ENCODE data around the gene PLEKHH3.
"Not testable (repeated sequence)": the region's sequence is repeated elsewhere in the genome, so short reads cannot be mapped to it uniquely, and the experiment has no call there.

Gene PLEKHH3

GRCh38 chr17:42673885-42674754, 2.7 kb downstream of the PLEKHH3 start:
- DNase-seq = peak in 1 of 58 donors; percentile 28

DNA sequence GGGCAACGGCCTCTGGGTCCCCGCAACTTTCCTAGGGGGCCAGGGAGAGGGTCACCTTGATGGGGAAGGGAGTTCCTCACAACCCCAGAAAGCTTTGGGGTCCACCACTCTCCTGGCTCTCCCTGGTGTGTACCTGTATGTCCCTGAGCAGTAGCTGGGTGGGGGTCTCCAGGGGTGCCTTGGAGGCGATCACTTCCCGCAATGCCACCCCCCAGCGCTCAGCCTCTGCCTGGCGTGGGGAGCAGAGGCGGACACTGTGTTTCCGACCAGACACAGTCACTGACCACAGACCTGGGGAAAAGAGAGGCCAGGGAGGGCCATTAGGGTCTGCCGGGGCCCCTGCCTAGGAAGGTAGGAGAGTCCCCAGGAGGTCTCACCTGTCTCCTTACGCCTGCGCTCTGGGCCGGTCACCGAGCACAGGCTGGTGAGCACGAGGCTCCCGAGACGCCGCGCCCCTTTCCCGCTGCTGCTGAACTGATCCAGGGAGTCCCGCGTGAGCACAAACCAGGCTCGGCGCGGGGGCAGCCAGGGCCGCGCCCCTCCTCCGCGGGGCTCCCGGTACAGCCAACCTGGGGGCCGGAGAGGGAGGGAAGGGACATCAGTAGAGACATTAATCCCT, 3.4 kb downstream of the PLEKHH3 start:
- DNase-seq = no peak

GRCh38 chr17:42672038-42672437, 4.8 kb downstream of the PLEKHH3 start:
- no peak for DNase-seq

DNA sequence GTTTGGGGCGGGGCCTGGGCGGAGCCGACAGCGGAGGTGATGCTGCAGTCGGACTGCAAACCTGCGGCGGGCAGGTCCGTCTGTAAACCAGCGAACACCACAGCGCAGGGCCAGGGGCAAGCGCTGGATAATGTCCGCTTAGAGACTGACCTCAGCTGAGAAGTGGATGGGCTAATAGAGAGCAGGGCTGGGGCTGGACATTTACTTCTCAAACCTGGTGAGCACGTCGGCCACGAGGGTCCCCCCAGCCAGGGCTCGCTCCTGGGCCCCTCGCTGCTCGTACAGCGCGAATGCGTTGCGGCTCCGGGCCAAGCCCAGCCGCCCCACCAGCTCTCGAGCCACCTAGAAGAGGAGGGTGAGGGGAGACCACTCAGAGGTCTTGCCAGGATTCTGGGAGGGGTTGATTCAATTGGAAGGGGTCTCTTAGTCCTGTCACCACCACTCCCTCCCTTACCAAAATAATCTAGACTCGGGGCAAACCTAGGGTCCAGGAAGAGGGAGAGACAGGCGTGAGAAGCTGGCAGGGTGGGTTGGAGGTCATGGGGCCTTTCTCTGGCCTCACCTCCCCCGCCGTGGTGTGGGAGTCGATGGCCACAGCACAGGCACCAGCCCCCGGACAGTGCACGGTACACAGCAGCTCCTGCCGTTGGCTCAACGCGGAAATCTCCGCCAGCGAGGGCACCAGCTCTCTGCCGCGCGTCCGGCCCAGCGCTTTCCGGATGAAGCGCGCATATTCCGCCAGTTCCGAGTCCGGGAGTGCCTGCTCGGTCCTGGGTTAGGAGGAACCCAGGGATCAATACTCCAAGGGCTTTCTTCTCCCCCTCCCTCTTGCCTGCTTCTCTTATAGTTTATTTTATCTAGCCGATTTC, 5.8 kb downstream of the PLEKHH3 start:
- no peak for DNase-seq

DNA sequence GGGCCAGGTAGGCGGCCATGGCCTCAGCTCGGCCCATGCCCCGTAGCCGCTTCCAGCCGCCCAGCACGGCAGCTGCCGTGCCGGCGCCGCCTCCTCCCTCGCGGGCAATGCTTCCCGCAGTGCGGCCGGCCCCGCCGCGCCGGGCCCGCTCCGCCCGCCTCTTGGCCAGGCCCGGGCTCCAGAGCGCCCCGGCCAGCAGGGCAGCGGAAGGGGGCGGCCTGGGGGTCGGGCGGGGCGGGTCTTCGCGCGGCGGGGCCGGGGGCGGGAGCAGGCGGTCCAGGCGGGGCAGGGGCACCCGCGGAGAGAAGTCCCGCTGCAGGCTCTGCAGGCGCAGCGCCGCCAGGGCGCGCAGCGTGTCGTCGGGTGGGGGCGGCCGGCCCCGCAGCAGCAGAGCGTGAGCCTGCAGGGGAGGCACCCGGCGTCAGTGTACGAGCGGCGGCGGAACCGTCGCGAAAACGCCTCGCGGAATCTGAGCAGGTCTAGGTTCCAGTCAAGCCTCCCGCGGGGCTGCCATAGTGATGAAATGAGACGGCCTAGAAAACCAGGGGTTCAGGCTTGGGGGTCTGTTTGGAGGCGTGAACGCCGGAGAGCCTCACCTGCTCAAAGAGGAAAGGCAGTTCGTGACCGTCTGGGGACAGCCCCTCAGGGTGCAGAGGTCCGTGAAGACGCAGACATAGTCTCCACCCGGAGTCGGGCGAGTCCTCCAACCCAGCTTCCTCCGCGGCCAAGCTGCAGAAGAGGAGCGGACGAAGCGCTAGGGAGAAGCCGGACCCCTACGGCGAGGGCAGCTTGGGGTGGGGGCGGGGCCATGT, 6.6 kb downstream of the PLEKHH3 start:
- no peak for DNase-seq

DNA sequence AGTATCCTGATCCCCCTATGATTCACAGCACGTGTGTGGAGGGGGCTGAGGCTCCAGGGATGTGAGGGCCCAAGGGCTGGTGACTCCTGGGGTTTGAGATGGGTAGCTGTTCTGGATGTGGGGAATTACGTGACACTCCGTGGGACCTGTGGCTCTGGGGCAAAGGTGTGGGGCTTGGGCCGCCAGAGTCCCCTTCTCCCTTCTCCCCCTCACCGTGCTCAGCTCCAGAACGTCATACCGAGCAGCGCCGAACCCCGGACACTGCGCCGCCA, 7.2 kb downstream of the PLEKHH3 start:
- no peak for DNase-seq

- peak in 3 of 58 donors; percentile 16 to 44 (median 33) for DNase-seq
Observed at GRCh38 chr17:42667088-42667951, 9.5 kb downstream of the PLEKHH3 start.

GRCh38 chr17:42666126-42666525, 10.7 kb downstream of the PLEKHH3 start:
- not testable (repeated sequence) for DNase-seq

- DNase-seq = no peak
Observed at GRCh38 chr17:42665581-42666001, 11.2 kb downstream of the PLEKHH3 start.

- no peak for DNase-seq
Observed at GRCh38 chr17:42660692-42661345, 16.0 kb downstream of the PLEKHH3 start.

GRCh38 chr17:42659932-42660274, 16.9 kb downstream of the PLEKHH3 start:
- not testable (repeated sequence) for DNase-seq

GRCh38 chr17:42659079-42659931, 17.5 kb downstream of the PLEKHH3 start, which contains the start of gene TUBG2:
TUBG2 (plus strand) TSS chr17:42659284; CDS start chr17:42659504, 220 bp downstream.
- DNase-seq = peak; percentile 40 to 93 (median 83)

DNA sequence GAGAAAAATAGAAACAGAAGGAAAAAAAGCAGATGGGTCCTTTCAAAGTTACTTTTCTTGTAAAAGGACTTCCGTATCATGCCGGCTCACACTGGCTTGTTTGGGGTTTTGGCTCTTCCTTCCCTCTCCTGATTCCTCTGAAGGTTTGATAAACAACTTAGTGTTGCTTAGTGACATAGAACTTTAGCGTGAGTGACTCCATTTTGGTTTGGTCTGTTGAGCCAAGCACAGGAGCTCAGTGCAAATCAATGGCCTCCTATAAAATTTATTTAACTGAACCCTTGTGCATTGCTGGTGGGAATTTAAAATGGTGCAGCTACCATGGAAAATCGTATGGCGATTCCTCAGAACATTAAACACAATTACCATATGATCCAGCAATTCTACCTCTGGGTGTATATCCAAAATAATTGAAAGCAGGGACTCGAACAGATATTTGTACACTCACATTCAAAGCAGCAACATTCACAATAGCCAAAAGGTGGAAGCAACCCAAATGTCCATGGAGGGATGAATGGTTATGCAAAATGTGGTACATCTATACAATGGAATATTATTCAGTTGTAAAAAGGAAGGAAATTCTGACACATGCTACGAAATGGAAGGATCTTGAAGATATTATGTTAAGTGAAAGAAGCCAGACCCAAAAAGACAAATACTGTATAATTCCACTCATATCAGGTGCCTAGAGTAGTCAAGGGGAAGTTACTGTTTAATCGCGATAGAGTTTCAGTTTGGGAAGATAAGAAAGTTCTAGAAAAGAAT, 18.8 kb downstream of the PLEKHH3 start:
- DNase-seq = no peak

DNA sequence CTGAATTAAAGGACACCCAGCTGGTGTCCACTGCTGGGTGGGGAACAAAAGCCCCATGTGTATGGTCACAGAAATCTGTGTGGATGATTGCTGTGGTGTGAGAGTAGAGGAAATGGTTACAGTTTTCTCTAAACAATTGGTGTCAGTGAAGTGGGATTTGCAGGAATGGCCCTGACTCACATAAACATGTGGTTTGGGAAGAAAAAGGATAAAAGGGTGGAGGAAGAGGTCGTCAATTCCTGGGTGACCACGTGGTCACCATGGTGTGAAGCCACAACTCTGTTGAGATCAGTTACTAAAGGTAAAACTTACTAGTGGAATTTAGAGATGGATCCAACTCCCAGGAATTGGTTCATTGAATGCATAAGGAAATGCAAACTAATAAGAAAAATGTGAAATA, 21.3 kb downstream of the PLEKHH3 start:
- no peak for DNase-seq

- peak in 48 of 58 donors; percentile 4 to 75 (median 36) for DNase-seq
Observed at GRCh38 chr17:42653179-42654124, 23.3 kb downstream of the PLEKHH3 start.

GRCh38 chr17:42651392-42651791, 25.4 kb downstream of the PLEKHH3 start:
- no peak for DNase-seq

- DNase-seq = no peak
Observed at GRCh38 chr17:42647778-42648177, 29.0 kb downstream of the PLEKHH3 start.

Data from anterior cingulate cortex (tissue), 58 donors.